Uterus (tissue), 4 donors: ENCODE results near the gene C6orf52. TPM values are rescaled to one million over a fixed set of nuclear protein-coding genes. Genes with fewer than 3 reads are reported as not detected.

Experiments used
- DNase-seq, 2 donors: peaks; one replicate each; pipeline ENCODE4 v3.0.0-alpha.2; 2019 to 2020
- H3K27ac ChIP-seq, 2 donors: fragments of 200-600 bp; sonication (generic); 1 replicate in 1 of 2; 2 replicates in 1 of 2; pipeline ENCODE4 v1.5.1; 2016 to 2018
- H3K27me3 ChIP-seq, 2 donors: fragments of 200-600 bp; sonication (generic); one replicate each; pipeline ENCODE4 v1.5.1; 2018 to 2019; ENCODE audit warnings: control low read depth in 1 of 2
- H3K36me3 ChIP-seq, 2 donors: fragments of 200-600 bp; sonication (generic); one replicate each; pipeline ENCODE4 v1.5.1; 2019; ENCODE audit warnings: control low read depth in 1 of 2
- H3K4me1 ChIP-seq, 2 donors: fragments of 200-600 bp; sonication (generic); one replicate each; pipeline ENCODE4 v1.5.1; 2018 to 2019; ENCODE audit warnings: control low read depth in 1 of 2
- H3K4me3 ChIP-seq, 2 donors: fragments of 200-600 bp; sonication (generic); 1 replicate in 1 of 2; 2 replicates in 1 of 2; pipeline ENCODE4 v1.5.1; 2018 to 2019; ENCODE audit warnings: mild to moderate bottlenecking in 1 of 2
- H3K9me3 ChIP-seq, 2 donors: fragments of 200-600 bp; sonication (generic); one replicate each; pipeline ENCODE4 v1.5.1; 2019; ENCODE audit warnings: control low read depth in 1 of 2
- POLR2A ChIP-seq, 2 donors: fragments of 450-650 bp; IDR thresholded peaks; one replicate each; pipeline ENCODE4 v1.6.1; 2016; ENCODE audit warnings: antibody characterized with exemption in 2 of 2, mild to moderate bottlenecking in 1 of 2, moderate library complexity in 1 of 2
- intact Hi-C: fragments of 100-400 bp; cut with DNase I; formaldehyde crosslinking; loops from one replicate; pipeline ENCODE4 v1.15.1; 2023; ENCODE audit warnings: low total_unique reads
- total RNA-seq, 4 donors: library from RNA; depleted of rRNA in 3 of 4; stranded (reverse); fragments of >200 nt in 3 of 4; gene quantifications; one replicate each; pipeline versions ENCODE4 v1.1.0 to v1.2.4, GENCODE V29; 2014 to 2023
- TF ChIP-seq, protein P1 (sequence below), 4 experiments: fragments of 200-600 bp in 2 of 4; fragments of 450-650 bp in 2 of 4; sonication (generic) in 2 of 4; IDR thresholded peaks; one replicate each; pipeline ENCODE4 v1.5.1; 2016 to 2019; ENCODE audit warnings: antibody characterized with exemption in 4 of 4, mild to moderate bottlenecking in 2 of 4, moderate library complexity in 1 of 4
- donor health status: DM: yes; HTN: yes; CAD: no.

Gene C6orf52
- total RNA-seq, 4 donors from 2014 or later, result 79.7 TPM; not detected in 3

DNA sequence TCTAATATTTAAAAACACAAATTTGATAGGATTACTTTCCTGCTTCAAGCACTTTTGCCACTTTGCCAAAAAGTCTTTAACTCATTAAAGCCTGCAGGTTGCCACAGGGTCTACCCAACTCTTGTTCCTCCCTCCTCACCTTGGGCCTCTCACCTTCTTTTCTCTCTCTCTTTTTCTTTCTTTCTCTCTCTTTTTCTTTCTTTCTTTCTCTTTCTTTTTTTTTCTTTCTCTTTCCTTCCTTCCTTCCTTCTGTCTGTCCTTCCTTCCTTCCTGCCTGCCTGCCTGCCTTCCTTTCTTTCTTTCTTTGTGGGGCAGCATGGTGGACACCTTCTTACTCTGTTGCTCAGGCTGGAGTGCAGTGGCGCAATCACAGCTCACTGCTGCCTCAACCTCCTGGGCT, 50.2 kb downstream of the C6orf52 start:
- TF ChIP-seq, protein P1, sequence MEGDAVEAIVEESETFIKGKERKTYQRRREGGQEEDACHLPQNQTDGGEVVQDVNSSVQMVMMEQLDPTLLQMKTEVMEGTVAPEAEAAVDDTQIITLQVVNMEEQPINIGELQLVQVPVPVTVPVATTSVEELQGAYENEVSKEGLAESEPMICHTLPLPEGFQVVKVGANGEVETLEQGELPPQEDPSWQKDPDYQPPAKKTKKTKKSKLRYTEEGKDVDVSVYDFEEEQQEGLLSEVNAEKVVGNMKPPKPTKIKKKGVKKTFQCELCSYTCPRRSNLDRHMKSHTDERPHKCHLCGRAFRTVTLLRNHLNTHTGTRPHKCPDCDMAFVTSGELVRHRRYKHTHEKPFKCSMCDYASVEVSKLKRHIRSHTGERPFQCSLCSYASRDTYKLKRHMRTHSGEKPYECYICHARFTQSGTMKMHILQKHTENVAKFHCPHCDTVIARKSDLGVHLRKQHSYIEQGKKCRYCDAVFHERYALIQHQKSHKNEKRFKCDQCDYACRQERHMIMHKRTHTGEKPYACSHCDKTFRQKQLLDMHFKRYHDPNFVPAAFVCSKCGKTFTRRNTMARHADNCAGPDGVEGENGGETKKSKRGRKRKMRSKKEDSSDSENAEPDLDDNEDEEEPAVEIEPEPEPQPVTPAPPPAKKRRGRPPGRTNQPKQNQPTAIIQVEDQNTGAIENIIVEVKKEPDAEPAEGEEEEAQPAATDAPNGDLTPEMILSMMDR (IDR thresholded peaks at IDR 0.05), result no peak
- TF ChIP-seq POLR2A (IDR thresholded peaks at IDR 0.05), result no peak
- Histone ChIP-seq H3K27ac (no peak overlapping the region), H3K27me3 (no peaks in the 10 kb centered on the region), H3K36me3 (no peaks in the 10 kb centered on the region), H3K4me1 (no peaks in the 10 kb centered on the region), H3K9me3 (no peaks in the 10 kb centered on the region), H3K4me3 (no peak overlapping the region)
- no peak for DNase-seq
- intact Hi-C loops, result no loop called here

DNA sequence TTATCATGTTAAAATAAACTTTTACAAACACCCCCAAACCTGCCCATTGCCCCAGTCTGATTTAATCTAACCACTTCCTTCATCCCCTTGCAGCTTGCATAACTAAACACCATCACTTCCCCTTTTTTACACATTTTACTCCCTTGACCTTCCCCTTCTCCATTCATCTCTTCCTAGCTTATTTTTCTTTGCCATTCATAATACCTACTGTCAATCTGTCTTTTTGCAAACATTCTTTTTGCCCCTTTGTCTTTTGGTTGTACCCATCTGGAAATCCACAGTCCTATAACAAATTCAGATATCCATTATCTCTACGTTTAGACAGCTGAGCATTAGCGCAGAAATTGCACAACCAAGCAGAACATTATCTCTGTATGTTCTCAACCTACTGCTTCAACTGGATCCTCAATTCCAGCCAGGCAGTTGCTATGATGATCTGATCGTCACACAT, 51.2 kb downstream of the C6orf52 start:
- Histone ChIP-seq H3K9me3 (no peaks in the 10 kb centered on the region), H3K36me3 (no peaks in the 10 kb centered on the region)
- no peak for TF ChIP-seq POLR2A (IDR thresholded peaks at IDR 0.05)
- TF ChIP-seq, protein P1 (IDR thresholded peaks at IDR 0.05), result no peak

DNA sequence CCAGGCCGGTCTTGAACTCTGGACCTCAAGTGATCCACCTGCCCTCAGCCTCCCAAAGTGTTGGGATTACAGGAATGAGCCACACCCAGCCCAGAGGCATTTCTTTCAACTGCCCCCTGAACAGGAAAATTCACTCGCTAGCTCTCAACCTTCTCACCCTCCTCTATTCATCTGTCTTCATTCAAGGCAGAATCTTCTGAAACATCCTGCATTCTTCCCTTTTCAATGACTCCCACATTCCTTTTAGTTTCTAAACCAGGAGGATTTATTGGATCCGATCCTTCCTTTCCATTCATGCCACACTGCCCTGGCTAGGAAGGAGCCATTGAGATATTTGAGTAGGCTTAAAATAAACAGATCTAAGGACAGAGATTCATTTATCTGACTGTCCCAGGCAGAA, 52.9 kb downstream of the C6orf52 start:
- TF ChIP-seq, protein P1 (IDR thresholded peaks at IDR 0.05), result no peak
- TF ChIP-seq POLR2A (IDR thresholded peaks at IDR 0.05), result no peak
- Histone ChIP-seq H3K27ac (no peak overlapping the region), H3K36me3 (no peaks in the 10 kb centered on the region), H3K4me1 (no peaks in the 10 kb centered on the region), H3K9me3 (no peaks in the 10 kb centered on the region), H3K4me3 (no peak overlapping the region), H3K27me3 (no peaks in the 10 kb centered on the region)
- intact Hi-C loops, result no loop called here
- no peak for DNase-seq

More for the DNA sequence above, 51.2 kb downstream of the C6orf52 start:
- no peaks in the 10 kb centered on the region for H3K4me1 ChIP-seq
- H3K4me3 ChIP-seq, result no peak overlapping the region
- H3K27ac ChIP-seq, result no peak overlapping the region
- no peak for DNase-seq
- H3K27me3 ChIP-seq, result no peaks in the 10 kb centered on the region
- intact Hi-C loops, result no loop called here

DNA sequence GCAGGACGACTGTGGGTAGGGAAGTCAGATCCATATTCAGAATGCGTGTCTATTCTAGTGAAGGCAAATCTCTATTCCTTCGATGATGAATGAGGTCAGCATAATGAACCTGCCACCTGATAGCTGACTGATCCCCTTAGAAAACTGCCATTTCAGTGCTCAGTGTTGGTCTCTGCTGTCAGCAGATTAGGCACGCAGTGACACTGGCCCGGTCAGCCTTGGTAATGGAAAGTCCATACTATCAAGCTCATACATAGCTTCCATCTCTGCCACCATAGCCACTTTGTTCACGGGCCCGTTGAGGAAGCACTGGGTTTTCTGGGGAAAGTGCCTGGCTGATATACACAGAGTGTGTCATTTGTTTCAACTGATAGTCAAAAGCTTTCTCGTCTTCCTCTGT, 54.0 kb downstream of the C6orf52 start:
- Histone ChIP-seq H3K36me3 (no peaks in the 10 kb centered on the region), H3K4me3 (no peak overlapping the region), H3K27me3 (no peaks in the 10 kb centered on the region), H3K4me1 (no peaks in the 10 kb centered on the region), H3K27ac (no peak overlapping the region), H3K9me3 (no peaks in the 10 kb centered on the region)
- intact Hi-C loops, result no loop called here
- no peak for TF ChIP-seq POLR2A (IDR thresholded peaks at IDR 0.05)
- TF ChIP-seq, protein P1 (IDR thresholded peaks at IDR 0.05), result no peak
- DNase-seq, result no peak

DNA sequence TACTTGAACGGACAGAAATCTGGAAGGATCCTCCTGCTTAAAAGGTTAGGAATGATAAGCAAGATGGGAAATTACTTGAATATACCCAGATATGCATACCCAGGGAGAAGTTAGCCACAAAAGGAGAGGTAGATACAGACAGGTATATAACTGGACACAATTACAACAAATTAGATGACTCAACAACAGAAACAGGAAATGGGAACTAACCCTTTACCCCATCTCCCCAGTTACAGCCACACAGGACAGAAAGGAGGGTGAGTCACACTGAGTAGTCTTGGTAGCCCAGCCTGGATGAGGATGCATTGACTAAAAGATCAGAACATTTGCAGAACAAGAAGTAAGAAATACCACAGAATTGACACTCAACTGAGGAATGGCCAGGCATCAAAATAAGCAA, 61.2 kb downstream of the C6orf52 start:
- Histone ChIP-seq H3K36me3 (no peaks in the 10 kb centered on the region), H3K4me1 (no peaks in the 10 kb centered on the region), H3K4me3 (no peak overlapping the region), H3K9me3 (no peaks in the 10 kb centered on the region), H3K27ac (no peak overlapping the region), H3K27me3 (no peaks in the 10 kb centered on the region)
- TF ChIP-seq, protein P1 (IDR thresholded peaks at IDR 0.05), result no peak
- TF ChIP-seq POLR2A (IDR thresholded peaks at IDR 0.05), result no peak
- no peak for DNase-seq
- intact Hi-C loops, result no loop called here
